Liver (tissue), 9 donors: ENCODE results near the gene NPC1L1. TPM values are rescaled to one million over a fixed set of nuclear protein-coding genes. Genes with fewer than 3 reads are reported as not detected.

Source experiments
- DNase-seq: peaks from one replicate; pipeline ENCODE4 v3.0.0-alpha.2; 2017; ENCODE audit warnings: low spot score
- H3K27ac ChIP-seq, 2 donors: one replicate each; pipeline ENCODE4 v1.7.0; 2013; ENCODE audit warnings: inconsistent platforms in 2 of 2, low read length in 2 of 2, control low read depth in 1 of 2, low read depth in 1 of 2, mild to moderate bottlenecking in 1 of 2
- H3K27me3 ChIP-seq, 4 donors: one replicate each; pipeline versions ENCODE4 v1.6.1 to v1.7.0; 2013; ENCODE audit warnings: low read length in 3 of 4, inconsistent platforms in 1 of 4, mild to moderate bottlenecking in 1 of 4, moderate library complexity in 1 of 4; ENCODE audit not compliant: control insufficient read depth in 4 of 4, insufficient read depth in 4 of 4
- H3K36me3 ChIP-seq, 4 donors: one replicate each; pipeline versions ENCODE4 v1.6.1 to v1.7.0; 2013; ENCODE audit warnings: low read length in 3 of 4, mild to moderate bottlenecking in 3 of 4, low read depth in 1 of 4, moderate library complexity in 1 of 4; ENCODE audit not compliant: control insufficient read depth in 4 of 4, insufficient read depth in 3 of 4
- H3K4me1 ChIP-seq, 4 donors: one replicate each; pipeline versions ENCODE4 v1.6.1 to v1.7.0; 2013; ENCODE audit warnings: low read length in 3 of 4, mild to moderate bottlenecking in 3 of 4, moderate library complexity in 1 of 4; ENCODE audit not compliant: control insufficient read depth in 4 of 4, insufficient read depth in 4 of 4
- H3K4me3 ChIP-seq, 3 donors: one replicate each; pipeline versions ENCODE4 v1.6.1 to v1.7.0; 2013; ENCODE audit warnings: low read length in 3 of 3, control low read depth in 1 of 3, low read depth in 1 of 3, mild to moderate bottlenecking in 1 of 3
- H3K9ac ChIP-seq, 2 donors: one replicate each; pipeline ENCODE4 v1.7.0; 2013; ENCODE audit warnings: low read length in 2 of 2, mild to moderate bottlenecking in 2 of 2, moderate library complexity in 2 of 2, control low read depth in 1 of 2, low read depth in 1 of 2
- H3K9me3 ChIP-seq, 4 donors: one replicate each; pipeline versions ENCODE4 v1.6.1 to v1.7.0; 2013; ENCODE audit warnings: low read length in 3 of 4; ENCODE audit not compliant: control insufficient read depth in 4 of 4
- ATF3 ChIP-seq: IDR thresholded peaks from 2 replicates; pipeline ENCODE4 v1.6.1; 2016; ENCODE audit warnings: antibody characterized with exemption
- CTCF ChIP-seq: fragments of 150-350 bp; IDR thresholded peaks from 2 replicates; pipeline ENCODE4 v1.5.1; 2017; ENCODE audit warnings: improper control_type of control experiment, low read depth, low read length; ENCODE audit not compliant: missing input control
- EGR1 ChIP-seq, 2 donors: IDR thresholded peaks; 2 replicates each; pipeline ENCODE4 v1.6.1; 2016 to 2018; ENCODE audit warnings: antibody characterized with exemption in 2 of 2, low read depth in 2 of 2
- FOXA1 ChIP-seq: IDR thresholded peaks from 2 replicates; pipeline ENCODE4 v1.6.1; 2016; ENCODE audit warnings: antibody characterized with exemption
- FOXA2 ChIP-seq: IDR thresholded peaks from 2 replicates; pipeline ENCODE4 v1.6.1; 2016; ENCODE audit warnings: antibody characterized with exemption
- GABPA ChIP-seq, 2 donors: IDR thresholded peaks in 1 of 2; conservative IDR thresholded peaks in 1 of 2; 2 replicates each; pipeline ENCODE4 v1.6.1; 2016; ENCODE audit warnings: antibody characterized with exemption in 2 of 2, mild to moderate bottlenecking in 1 of 2, moderate library complexity in 1 of 2
- HNF4A ChIP-seq, 2 donors: conservative IDR thresholded peaks; 2 replicates each; pipeline ENCODE4 v1.6.1; 2016; ENCODE audit warnings: antibody characterized with exemption in 2 of 2, mild to moderate bottlenecking in 2 of 2
- HNF4G ChIP-seq: IDR thresholded peaks from 2 replicates; pipeline ENCODE4 v1.6.1; 2016; ENCODE audit warnings: antibody characterized with exemption
- JUND ChIP-seq, 2 donors: IDR thresholded peaks; 2 replicates each; pipeline ENCODE4 v1.6.1; 2016; ENCODE audit warnings: antibody characterized with exemption in 2 of 2
- MAX ChIP-seq: IDR thresholded peaks from 2 replicates; pipeline ENCODE4 v1.6.1; 2016; ENCODE audit warnings: antibody characterized with exemption
- NR2F2 ChIP-seq: IDR thresholded peaks from 2 replicates; pipeline ENCODE4 v1.6.1; 2016; ENCODE audit warnings: antibody characterized with exemption
- RAD21 ChIP-seq, 2 donors: IDR thresholded peaks; 2 replicates each; pipeline ENCODE4 v1.6.1; 2016; ENCODE audit warnings: antibody characterized with exemption in 2 of 2, mild to moderate bottlenecking in 2 of 2
- RXRA ChIP-seq, 2 donors: IDR thresholded peaks; 2 replicates each; pipeline ENCODE4 v1.6.1; 2017 to 2018; ENCODE audit warnings: antibody characterized with exemption in 2 of 2, mild to moderate bottlenecking in 1 of 2
- SP1 ChIP-seq: IDR thresholded peaks from 2 replicates; pipeline ENCODE4 v1.6.1; 2018; ENCODE audit warnings: antibody characterized with exemption, mild to moderate bottlenecking
- TAF1 ChIP-seq: conservative IDR thresholded peaks from 2 replicates; pipeline ENCODE4 v1.6.1; 2016; ENCODE audit warnings: antibody characterized with exemption, mild to moderate bottlenecking
- YY1 ChIP-seq: IDR thresholded peaks from 2 replicates; pipeline ENCODE4 v1.6.1; 2016; ENCODE audit warnings: antibody characterized with exemption, mild to moderate bottlenecking
- ZBTB33 ChIP-seq: IDR thresholded peaks from 2 replicates; pipeline ENCODE4 v1.6.1; 2016; ENCODE audit warnings: antibody characterized with exemption
- WGBS: extraction: QIAGEN DNeasy Blood & Tissue Kit; methylation state at CpG from one replicate; pipeline ENCODE4 v1.1.7; 2013; 5-methylcytosine and 5-hydroxymethylcytosine counted together
- polyA plus RNA-seq, 2 donors: library from polyadenylated mRNA; stranded (reverse) in 1 of 2; unstranded in 1 of 2; fragments of 200-250 nt in 1 of 2; fragments of >200 nt in 1 of 2; fragmentation: Nextera tagmentation in 1 of 2; extraction: Ambion mirVana in 1 of 2; gene quantifications; one replicate each; pipeline versions ENCODE4 v1.2.1 to v1.2.3, GENCODE V29; 2013 to 2015
- total RNA-seq, 2 donors: library from RNA; depleted of rRNA; stranded (reverse); fragments of >200 nt; gene quantifications; one replicate each; pipeline ENCODE4 v1.2.3, GENCODE V29; 2014
- TF ChIP-seq, protein P1 (sequence below): IDR thresholded peaks from 2 replicates; pipeline ENCODE4 v1.6.1; 2016; ENCODE audit warnings: antibody characterized with exemption, mild to moderate bottlenecking
- donor health status: healthy.
- donor health status: healthy.
- donor health status: healthy.
- donor health status: healthy.
- donor health status: healthy.

NPC1L1 gene
- total and polyA plus RNA-seq, 4 donors: 7.2 to 22.1 (median 15.3) TPM

GRCh38 chr7:44490351-44491200, 50.6 kb downstream of the NPC1L1 start, which contains the start of gene NUDCD3:
Gene NUDCD3, minus strand, starts transcription at chr7:44490658. Its CDS starts 58 bp downstream, at chr7:44490600.
- Histone ChIP-seq H3K27ac (peak within 1 kb of the TSS; percentile 95 to 99), H3K36me3 (no peaks in the 10 kb centered on the region), H3K27me3 (no peaks in the 10 kb centered on the region), H3K9ac (peak within 1 kb of the TSS; percentile 70 to 94), H3K4me1 (peaks cover 7 to 35% (median 30%) of the 10 kb centered on the region in 4 donors), H3K9me3 (no peaks in the 10 kb centered on the region), H3K4me3 (peak within 1 kb of the TSS; percentile 74 to 99 (median 80))
- under 1% methylated on average over 63 of the region's 63 CpGs for WGBS
- peak; percentile 83 for DNase-seq
- TF ChIP-seq CTCF (no peak), RXRA (IDR thresholded peaks at IDR 0.05) (peak in 1 of 2 donors; percentile 35), EGR1 (IDR thresholded peaks at IDR 0.05; ENCODE audit: low read depth in 2 of 2) (peak in 1 of 2 donors; percentile 1), MAX (peak; percentile 53), HNF4G (peak; percentile 6), TAF1 (peak; percentile 72), NR2F2 (no peak), FOXA1 (no peak), ATF3 (no peak), YY1 (peak; percentile 100), ZBTB33 (no peak), RAD21 (IDR thresholded peaks at IDR 0.05) (peak; percentile 3 to 23), FOXA2 (no peak), HNF4A (conservative IDR thresholded peaks at IDR 0.05) (peak in 1 of 2 donors; percentile 18), SP1 (peak; percentile 31), JUND (IDR thresholded peaks at IDR 0.05) (no peak), GABPA (IDR thresholded peaks at IDR 0.05 in 1 of 2, conservative IDR thresholded peaks at IDR 0.05 in 1 of 2) (peak; percentile 91 to 96)
- TF ChIP-seq, protein P1, sequence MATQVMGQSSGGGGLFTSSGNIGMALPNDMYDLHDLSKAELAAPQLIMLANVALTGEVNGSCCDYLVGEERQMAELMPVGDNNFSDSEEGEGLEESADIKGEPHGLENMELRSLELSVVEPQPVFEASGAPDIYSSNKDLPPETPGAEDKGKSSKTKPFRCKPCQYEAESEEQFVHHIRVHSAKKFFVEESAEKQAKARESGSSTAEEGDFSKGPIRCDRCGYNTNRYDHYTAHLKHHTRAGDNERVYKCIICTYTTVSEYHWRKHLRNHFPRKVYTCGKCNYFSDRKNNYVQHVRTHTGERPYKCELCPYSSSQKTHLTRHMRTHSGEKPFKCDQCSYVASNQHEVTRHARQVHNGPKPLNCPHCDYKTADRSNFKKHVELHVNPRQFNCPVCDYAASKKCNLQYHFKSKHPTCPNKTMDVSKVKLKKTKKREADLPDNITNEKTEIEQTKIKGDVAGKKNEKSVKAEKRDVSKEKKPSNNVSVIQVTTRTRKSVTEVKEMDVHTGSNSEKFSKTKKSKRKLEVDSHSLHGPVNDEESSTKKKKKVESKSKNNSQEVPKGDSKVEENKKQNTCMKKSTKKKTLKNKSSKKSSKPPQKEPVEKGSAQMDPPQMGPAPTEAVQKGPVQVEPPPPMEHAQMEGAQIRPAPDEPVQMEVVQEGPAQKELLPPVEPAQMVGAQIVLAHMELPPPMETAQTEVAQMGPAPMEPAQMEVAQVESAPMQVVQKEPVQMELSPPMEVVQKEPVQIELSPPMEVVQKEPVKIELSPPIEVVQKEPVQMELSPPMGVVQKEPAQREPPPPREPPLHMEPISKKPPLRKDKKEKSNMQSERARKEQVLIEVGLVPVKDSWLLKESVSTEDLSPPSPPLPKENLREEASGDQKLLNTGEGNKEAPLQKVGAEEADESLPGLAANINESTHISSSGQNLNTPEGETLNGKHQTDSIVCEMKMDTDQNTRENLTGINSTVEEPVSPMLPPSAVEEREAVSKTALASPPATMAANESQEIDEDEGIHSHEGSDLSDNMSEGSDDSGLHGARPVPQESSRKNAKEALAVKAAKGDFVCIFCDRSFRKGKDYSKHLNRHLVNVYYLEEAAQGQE: peak; percentile 35
